Activated B cell treated with CpG ODN at 0.5 μM for 24 hours (primary cell): ENCODE data around the gene NUDT5. TPM values are rescaled to one million over a fixed set of nuclear protein-coding genes. Genes with fewer than 3 reads are reported as not detected.

ENCODE experiments used
- ATAC-seq: fragments of 200-7000 bp; cut with Tn5 transposase; one replicate; pipeline ENCODE4 v1.10.0; 2021; ENCODE audit warnings: low read depth, mild to moderate bottlenecking, moderate library complexity
- CTCF ChIA-PET: fragments of 350-600 bp; sonication (Branson Sonifier 250); formaldehyde crosslinking; loops from one replicate; lab custom pipeline; 2021; ENCODE audit warnings: antibody characterized with exemption; lab: Charles Lee
- POLR2A ChIA-PET: fragments of 350-600 bp; sonication (Branson Sonifier 250); formaldehyde crosslinking; loops from one replicate; lab custom pipeline; 2021; ENCODE audit warnings: antibody characterized with exemption; lab: Charles Lee
- DNase-seq: peaks from one replicate; pipeline ENCODE4 v3.0.0; 2022
- H3K27ac Mint-ChIP-seq: one replicate; pipeline ENCODE4 v1.8.0; 2020; ENCODE audit warnings: mixed read lengths
- H3K27me3 Mint-ChIP-seq: one replicate; pipeline ENCODE4 v1.8.0; 2021; ENCODE audit warnings: mixed read lengths
- H3K36me3 Mint-ChIP-seq: one replicate; pipeline ENCODE4 v1.8.0; 2021; ENCODE audit warnings: low read depth, mixed read lengths
- H3K4me1 Mint-ChIP-seq: one replicate; pipeline ENCODE4 v1.8.0; 2021; ENCODE audit warnings: mixed read lengths
- H3K4me3 Mint-ChIP-seq: one replicate; pipeline ENCODE4 v1.8.0; 2020; ENCODE audit warnings: mild to moderate bottlenecking, mixed read lengths
- H3K9me3 Mint-ChIP-seq: one replicate; pipeline ENCODE4 v1.8.0; 2020; ENCODE audit warnings: mixed read lengths
- CTCF ChIP-seq: fragments of 200-600 bp; IDR thresholded peaks from one replicate; pipeline ENCODE4 v1.8.0; 2022; ENCODE audit warnings: antibody characterized with exemption, mild to moderate bottlenecking
- intact Hi-C: fragments of 100-400 bp; cut with micrococcal nuclease; formaldehyde crosslinking; loops from one replicate; pipeline ENCODE4 v1.15.1; 2024
- total RNA-seq: library from RNA; stranded (reverse); gene quantifications from 2 replicates; pipeline ENCODE4 v1.2.3, GENCODE V29; 2022

NUDT5 gene
- total RNA-seq = 53.2 and 57.3 TPM in 2 replicates

- H3K27ac Mint-ChIP-seq = peak within 1 kb of the TSS; percentile 99
- TF ChIP-seq CTCF = no peak
- H3K27me3 Mint-ChIP-seq = no peaks in the 10 kb centered on the region
- peak; percentile 81 for DNase-seq
- H3K36me3 Mint-ChIP-seq = peaks cover 41% of the 10 kb centered on the region
- ATAC-seq = peak; percentile 92
- H3K9me3 Mint-ChIP-seq = no peaks in the 10 kb centered on the region
- peaks cover 49% of the 10 kb centered on the region for H3K4me1 Mint-ChIP-seq
- intact Hi-C loops = loop anchor here (1.0 to 10.0 kb wide), 12 partner anchors 15 to 1031 kb away; partner anchors contain the start of genes CAMK1D, DHTKD1, SEC61A2 and UPF2
- POLR2A ChIA-PET = interaction anchor here (0.5 to 2.0 kb wide), 18 partner anchors 14 to 708 kb away, joined by 3 to 23 read pairs (median 6); partner anchors contain the start of gene UPF2
- H3K4me3 Mint-ChIP-seq = peak within 1 kb of the TSS; percentile 93
- CTCF ChIA-PET = interaction anchor here (0.7 to 2.7 kb wide), 7 partner anchors 17 to 904 kb away, joined by 3 to 18 read pairs (median 3); partner anchors contain the start of gene OPTN
Observed at GRCh38 chr10:12195603-12196506, at the start of gene NUDT5, which contains the start of gene CDC123. TSS of gene NUDT5 (minus strand) at chr10:12195891. CDS start at chr10:12186291, 9,600 bp downstream. TSS of gene CDC123 (plus strand) at chr10:12196188. CDS start at chr10:12196246, 58 bp downstream.

- ChIA-PET CTCF (no interaction called here), POLR2A (interaction anchor here (0.6 to 3.2 kb wide), 8 partner anchors 11 to 694 kb away, joined by 3 to 14 read pairs (median 4); partner anchors contain the start of genes CAMK1D, CDC123 and NUDT5)
- DNase-seq (peak; percentile 47), ATAC-seq (peak; percentile 92)
- Mint-ChIP-seq H3K27me3 (no peaks in the 10 kb centered on the region), H3K36me3 (peaks cover 62% of the 10 kb centered on the region), H3K4me1 (peaks cover 68% of the 10 kb centered on the region), H3K4me3 (peak overlapping the region; percentile 58), H3K9me3 (no peaks in the 10 kb centered on the region), H3K27ac (peak overlapping the region; percentile 96)
- intact Hi-C loops = loop anchor here (1.0 to 5.0 kb wide), 8 partner anchors 9 to 1058 kb away; partner anchors contain the start of genes CAMK1D, CDC123, PHYH and UPF2
- TF ChIP-seq CTCF = no peak
Observed at GRCh38 chr10:12243864-12244620, 48.4 kb upstream of the NUDT5 start.

- no peaks in the 10 kb centered on the region for H3K27me3 Mint-ChIP-seq
- no peak for ATAC-seq
- peak overlapping the region; percentile 29 for H3K4me3 Mint-ChIP-seq
Observed at GRCh38 chr10:12241810-12242529, 46.3 kb upstream of the NUDT5 start.

More at GRCh38 chr10:12241810-12242529, 46.3 kb upstream of the NUDT5 start:
- ChIA-PET CTCF (interaction anchor here (1.3 to 1.8 kb wide), 3 partner anchors 21 to 415 kb away, joined by 3 to 9 read pairs (median 5); no protein-coding TSS in a partner anchor), POLR2A (interaction anchor here (0.6 to 3.2 kb wide), 4 partner anchors 22 to 109 kb away, joined by 3 to 14 read pairs (median 3); partner anchors contain the start of genes CDC123 and NUDT5)
- Mint-ChIP-seq H3K36me3 (peaks cover 70% of the 10 kb centered on the region), H3K4me1 (peaks cover 69% of the 10 kb centered on the region), H3K27ac (peak overlapping the region; percentile 75), H3K9me3 (no peaks in the 10 kb centered on the region)
- intact Hi-C loops = loop anchor here (2.0 to 5.0 kb wide), 4 partner anchors 107 to 1060 kb away; partner anchors contain the start of genes CAMK1D, PHYH and UPF2
- no peak for DNase-seq
- no peak for TF ChIP-seq CTCF
